GM13977 (cell line): Measurements from ENCODE around the gene SLC23A2.

Experiments used
- DNase-seq: peaks from one replicate; pipeline ENCODE4 v3.0.0; 2012; ENCODE audit warnings: low spot score
- in situ Hi-C: fragments of 300-500 bp; cut with MboI; formaldehyde crosslinking; loops from one replicate; pipeline ENCODE4 v1.12.0; 2022; ENCODE audit warnings: low sequenced_read_pairs, low pct_unique_long_range_greater_than_20kb, mixed read lengths, inconsistent platforms; ENCODE audit not compliant: unreplicated experiment
- TF ChIP-seq, protein P1 (sequence below): IDR thresholded peaks from 2 replicates; pipeline ENCODE4 v1.5.1; 2012; ENCODE audit warnings: mild to moderate bottlenecking, control low read depth; ENCODE audit not compliant: insufficient read depth; ENCODE audit errors: extremely low read depth, missing control alignments

SLC23A2 gene

DNA sequence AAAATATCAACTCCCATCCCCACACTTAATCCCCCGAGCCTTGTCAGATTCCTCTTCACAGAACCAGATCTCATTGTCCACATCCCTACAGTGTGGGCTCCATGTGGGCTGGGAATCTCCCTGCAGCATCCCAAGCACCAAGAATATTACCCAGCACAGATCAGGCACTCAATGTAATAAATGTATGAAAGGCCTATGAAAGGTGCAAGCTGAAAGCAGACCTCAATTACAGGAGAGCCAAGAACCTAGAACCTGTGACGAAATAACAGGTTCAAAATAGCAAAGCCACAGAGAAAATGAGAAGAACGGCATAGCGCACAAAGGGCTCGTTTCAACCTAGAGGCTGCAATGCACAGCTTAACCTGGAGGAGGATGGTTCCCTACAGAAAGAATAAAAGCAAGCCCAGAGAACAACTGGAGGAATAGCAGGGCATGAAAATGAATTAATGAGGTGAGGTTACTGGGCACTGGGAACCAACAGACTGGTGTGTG lies 3.1 kb downstream of the SLC23A2 start:
- in situ Hi-C loops: no loop called here
- DNase-seq: peak; percentile 73
- TF ChIP-seq, protein P1, sequence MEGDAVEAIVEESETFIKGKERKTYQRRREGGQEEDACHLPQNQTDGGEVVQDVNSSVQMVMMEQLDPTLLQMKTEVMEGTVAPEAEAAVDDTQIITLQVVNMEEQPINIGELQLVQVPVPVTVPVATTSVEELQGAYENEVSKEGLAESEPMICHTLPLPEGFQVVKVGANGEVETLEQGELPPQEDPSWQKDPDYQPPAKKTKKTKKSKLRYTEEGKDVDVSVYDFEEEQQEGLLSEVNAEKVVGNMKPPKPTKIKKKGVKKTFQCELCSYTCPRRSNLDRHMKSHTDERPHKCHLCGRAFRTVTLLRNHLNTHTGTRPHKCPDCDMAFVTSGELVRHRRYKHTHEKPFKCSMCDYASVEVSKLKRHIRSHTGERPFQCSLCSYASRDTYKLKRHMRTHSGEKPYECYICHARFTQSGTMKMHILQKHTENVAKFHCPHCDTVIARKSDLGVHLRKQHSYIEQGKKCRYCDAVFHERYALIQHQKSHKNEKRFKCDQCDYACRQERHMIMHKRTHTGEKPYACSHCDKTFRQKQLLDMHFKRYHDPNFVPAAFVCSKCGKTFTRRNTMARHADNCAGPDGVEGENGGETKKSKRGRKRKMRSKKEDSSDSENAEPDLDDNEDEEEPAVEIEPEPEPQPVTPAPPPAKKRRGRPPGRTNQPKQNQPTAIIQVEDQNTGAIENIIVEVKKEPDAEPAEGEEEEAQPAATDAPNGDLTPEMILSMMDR: peak; percentile 31

DNA sequence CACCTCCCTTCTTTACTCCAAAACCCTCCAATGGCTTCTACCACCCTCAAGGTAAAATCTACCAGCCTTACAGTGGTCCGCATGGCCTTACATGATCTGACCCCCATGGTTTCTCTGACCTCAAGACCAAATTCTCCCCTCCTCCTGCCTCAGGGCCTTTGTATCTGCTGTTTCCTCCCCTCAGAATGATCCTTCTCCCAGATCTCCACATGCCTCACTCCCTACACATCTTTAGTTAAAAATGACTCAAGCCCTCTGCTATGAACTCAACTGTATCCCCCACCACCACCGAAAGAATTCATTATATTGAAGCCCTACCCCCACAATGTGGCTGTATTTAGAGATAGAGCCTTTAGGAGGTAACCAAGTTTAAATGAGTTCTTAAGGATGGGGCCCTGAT lies 4.1 kb downstream of the SLC23A2 start:
- DNase-seq: no peak
- TF ChIP-seq, protein P1: no peak
- in situ Hi-C loops: no loop called here

DNA sequence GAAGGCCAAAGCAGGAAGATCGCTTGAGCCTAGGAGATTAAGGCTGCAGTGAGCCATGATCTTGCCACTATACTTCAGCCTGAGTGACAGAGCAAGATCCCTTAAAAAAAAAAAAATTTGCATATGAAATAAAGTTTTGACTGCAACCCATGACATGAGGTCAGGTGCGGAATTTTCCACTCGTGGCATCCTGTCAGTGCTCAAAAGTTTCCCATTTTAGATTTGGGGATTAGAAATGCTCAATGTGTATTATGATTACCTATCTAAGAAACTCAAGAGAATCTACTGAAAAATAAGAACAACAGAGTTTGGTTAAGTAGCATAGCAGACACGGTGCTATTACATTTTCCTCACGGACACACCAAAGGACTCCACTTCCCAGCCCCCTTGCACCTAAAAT lies 11.7 kb downstream of the SLC23A2 start:
- TF ChIP-seq, protein P1: no peak
- in situ Hi-C loops: no loop called here
- no peak for DNase-seq

DNA sequence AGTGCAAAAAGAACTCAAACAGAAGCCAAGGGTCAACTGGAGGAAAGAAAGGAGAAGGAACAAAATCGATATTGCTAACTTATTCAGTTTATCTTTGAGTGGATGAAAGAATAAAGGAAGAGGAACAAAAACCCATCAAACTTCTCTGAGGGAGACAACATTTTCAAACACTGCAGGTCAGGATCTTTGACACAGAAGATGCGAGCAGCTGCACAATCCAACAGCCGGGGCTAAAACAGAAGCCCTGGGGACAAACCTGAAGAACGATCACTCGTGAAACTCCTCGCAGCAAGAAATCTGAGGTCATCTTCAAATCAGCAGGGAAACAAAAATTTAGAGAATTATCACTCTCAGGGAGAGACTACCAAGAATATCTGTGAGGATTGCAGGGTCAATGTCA lies 14.2 kb downstream of the SLC23A2 start:
- in situ Hi-C loops: no loop called here
- DNase-seq: no peak
- TF ChIP-seq, protein P1: no peak

DNA sequence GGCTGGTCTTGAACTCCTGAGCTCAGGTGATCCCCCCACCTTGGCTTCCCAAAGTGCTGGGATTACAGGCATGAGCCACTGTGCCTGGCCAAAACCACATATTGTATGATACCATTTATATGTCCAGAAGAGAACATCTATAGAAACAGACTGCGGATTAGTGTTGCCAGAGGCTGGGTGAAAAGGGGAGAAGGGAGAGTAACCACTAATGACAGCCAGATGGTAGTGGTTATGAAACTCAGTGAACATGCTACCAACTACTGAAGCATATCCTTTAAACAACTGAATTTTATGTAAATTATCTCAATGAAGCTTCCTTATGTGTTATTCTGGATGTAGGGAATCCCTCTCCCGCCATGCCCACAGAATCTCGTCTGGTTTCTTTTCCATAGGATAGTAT lies 15.7 kb downstream of the SLC23A2 start:
- DNase-seq: no peak
- in situ Hi-C loops: no loop called here
- TF ChIP-seq, protein P1: no peak

DNA sequence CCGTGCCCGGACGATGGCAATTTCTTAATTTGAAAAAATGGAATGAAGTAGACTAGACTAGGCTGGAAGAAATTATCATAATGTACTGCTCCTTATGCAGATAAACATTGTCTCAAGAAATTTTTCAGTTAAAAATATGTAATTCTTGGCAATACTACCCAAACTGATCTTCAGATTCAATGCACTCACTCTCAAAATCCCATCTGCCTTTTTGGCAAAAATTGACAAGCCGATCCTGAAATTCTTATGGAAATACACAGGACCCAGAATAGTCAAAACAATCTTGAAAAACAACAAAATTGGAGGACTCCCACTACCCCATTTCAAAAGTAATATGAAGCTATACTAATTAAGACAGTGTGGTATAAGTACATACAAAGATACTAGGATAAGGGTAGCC lies 19.0 kb downstream of the SLC23A2 start:
- TF ChIP-seq, protein P1: no peak
- in situ Hi-C loops: no loop called here
- no peak for DNase-seq
